HG02642 (cell line): ENCODE measurements around the gene CEP89.
"Not testable (repeated sequence)": the region's sequence is repeated elsewhere in the genome, so short reads cannot be mapped to it uniquely, and the experiment has no call there.

Experiments
- ATAC-seq: cut with Tn5 transposase; IDR thresholded peaks from one replicate; pipeline ENCODE4 v1.9.1; 2021; ENCODE audit warnings: mild to moderate bottlenecking; ENCODE audit not compliant: unreplicated experiment, poor library complexity

CEP89 gene

GRCh38 chr19:32874605-32875004 lies 97.2 kb downstream of the CEP89 start:
- ATAC-seq: no peak

GRCh38 chr19:32873247-32873959 lies 98.4 kb downstream of the CEP89 start:
- ATAC-seq: no peak

GRCh38 chr19:32872391-32872790 lies 99.4 kb downstream of the CEP89 start:
- no peak for ATAC-seq

GRCh38 chr19:32870981-32871451 lies 100.7 kb downstream of the CEP89 start:
- ATAC-seq: no peak

- no peak for ATAC-seq
These were observed 101.7 kb downstream of the CEP89 start for GRCh38 chr19:32869966-32870573.

GRCh38 chr19:32869369-32869965 lies 102.3 kb downstream of the CEP89 start, which contains the start of gene SLC7A9:
TSS of gene SLC7A9 (minus strand) at chr19:32869767. CDS start at chr19:32868534, 1,233 bp downstream.
- ATAC-seq: no peak

- no peak for ATAC-seq
These were observed 103.4 kb downstream of the CEP89 start for GRCh38 chr19:32868206-32868950.

GRCh38 chr19:32867436-32867835 lies 104.3 kb downstream of the CEP89 start:
- ATAC-seq: not testable (repeated sequence)

GRCh38 chr19:32866564-32867265 lies 105.0 kb downstream of the CEP89 start:
- no peak for ATAC-seq

GRCh38 chr19:32866061-32866460 lies 105.7 kb downstream of the CEP89 start:
- no peak for ATAC-seq

- no peak for ATAC-seq
These were observed 106.4 kb downstream of the CEP89 start for GRCh38 chr19:32865326-32865725.

- ATAC-seq: no peak
These were observed 107.3 kb downstream of the CEP89 start for GRCh38 chr19:32864318-32865007.

GRCh38 chr19:32863841-32864240 lies 107.9 kb downstream of the CEP89 start:
- no peak for ATAC-seq

- no peak for ATAC-seq
These were observed 108.5 kb downstream of the CEP89 start for GRCh38 chr19:32863301-32863700.

GRCh38 chr19:32862741-32863140 lies 109.0 kb downstream of the CEP89 start:
- no peak for ATAC-seq

- no peak for ATAC-seq
These were observed 109.6 kb downstream of the CEP89 start for GRCh38 chr19:32862173-32862572.

- no peak for ATAC-seq
These were observed 110.2 kb downstream of the CEP89 start for GRCh38 chr19:32861596-32861995.

- ATAC-seq: no peak
These were observed 112.2 kb downstream of the CEP89 start for GRCh38 chr19:32859591-32859990.

GRCh38 chr19:32858559-32858958 lies 113.2 kb downstream of the CEP89 start:
- no peak for ATAC-seq

GRCh38 chr19:32858155-32858554 lies 113.6 kb downstream of the CEP89 start:
- no peak for ATAC-seq
